HG03342 (cell line): ENCODE results near the gene NAV3.
A peak's percentile ranks its signal among the peaks of the same experiment; 100 is the strongest.
"Not testable (repeated sequence)": the region's sequence is repeated elsewhere in the genome, so short reads cannot be mapped to it uniquely, and the experiment has no call there.

Experiments
- ATAC-seq: cut with Tn5 transposase; IDR thresholded peaks from one replicate; pipeline ENCODE4 v1.9.1; 2021; ENCODE audit warnings: mild to moderate bottlenecking, moderate library complexity; ENCODE audit not compliant: unreplicated experiment

Gene NAV3

DNA sequence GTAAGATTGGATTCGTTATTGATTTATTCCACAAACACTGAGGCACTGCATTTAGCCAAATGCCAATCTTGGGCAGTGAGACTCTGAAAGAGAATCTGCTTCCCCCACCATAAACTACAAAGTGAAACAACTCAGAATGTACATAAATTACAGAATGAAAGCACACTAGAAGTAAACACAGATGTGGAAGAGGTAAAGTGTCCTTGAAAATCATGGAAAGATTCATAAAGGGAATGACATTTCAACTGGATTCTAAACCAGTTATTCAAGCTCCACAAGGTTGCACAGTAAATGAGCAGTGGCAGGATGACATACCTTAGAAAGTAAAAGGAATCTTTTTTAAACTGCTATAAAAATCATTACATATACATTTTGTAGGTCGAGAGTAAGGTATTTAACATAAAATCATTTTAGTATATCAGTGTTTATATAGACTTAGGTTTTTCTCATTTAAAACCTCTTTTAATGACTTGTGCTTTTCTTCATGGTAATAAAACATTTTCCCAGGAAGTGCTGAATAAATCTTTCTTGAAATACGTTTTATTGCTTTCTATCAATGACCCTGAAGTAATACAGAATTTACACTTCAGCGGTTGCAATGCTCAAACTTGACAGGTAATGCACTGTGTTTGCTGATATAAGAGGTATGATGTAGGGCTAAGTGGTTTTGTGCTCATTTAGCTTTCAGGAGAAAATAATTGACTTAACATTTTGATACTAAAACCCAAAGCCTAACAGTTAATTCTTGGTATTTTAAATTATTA lies 270.6 kb downstream of the NAV3 start:
- ATAC-seq, result no peak

DNA sequence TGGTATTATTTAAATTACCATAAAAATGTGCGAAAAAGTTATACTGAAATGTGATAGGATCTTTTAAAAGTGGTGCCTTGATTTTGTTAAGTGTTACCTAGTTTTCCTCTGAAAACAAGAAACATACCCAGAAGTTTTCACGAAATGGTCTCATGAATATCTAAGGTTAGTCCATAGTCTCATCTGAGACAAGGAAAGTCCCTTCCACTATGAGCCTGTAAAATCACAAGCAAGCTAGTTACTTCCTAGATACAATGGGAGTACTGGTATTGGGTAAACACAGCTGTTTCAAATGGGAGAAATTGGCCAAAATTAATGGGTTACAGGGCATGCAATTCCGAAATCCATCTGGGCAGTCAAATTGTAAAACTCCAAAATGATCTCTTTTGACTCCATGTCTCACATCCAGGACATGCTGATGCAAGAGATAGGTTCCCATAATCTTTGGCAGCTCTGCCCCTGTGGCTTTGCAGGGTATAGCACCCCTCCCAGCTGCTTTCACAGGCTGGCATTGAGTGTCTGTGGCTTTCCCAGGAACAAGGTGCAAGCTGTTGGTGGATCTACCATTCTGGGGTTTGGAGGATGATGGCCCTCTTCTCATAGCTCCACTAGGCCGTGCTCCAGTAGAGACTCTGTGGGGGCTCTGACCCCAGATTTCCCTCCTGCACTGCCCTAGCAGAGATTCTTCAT lies 271.4 kb downstream of the NAV3 start:
- ATAC-seq, result no peak

DNA sequence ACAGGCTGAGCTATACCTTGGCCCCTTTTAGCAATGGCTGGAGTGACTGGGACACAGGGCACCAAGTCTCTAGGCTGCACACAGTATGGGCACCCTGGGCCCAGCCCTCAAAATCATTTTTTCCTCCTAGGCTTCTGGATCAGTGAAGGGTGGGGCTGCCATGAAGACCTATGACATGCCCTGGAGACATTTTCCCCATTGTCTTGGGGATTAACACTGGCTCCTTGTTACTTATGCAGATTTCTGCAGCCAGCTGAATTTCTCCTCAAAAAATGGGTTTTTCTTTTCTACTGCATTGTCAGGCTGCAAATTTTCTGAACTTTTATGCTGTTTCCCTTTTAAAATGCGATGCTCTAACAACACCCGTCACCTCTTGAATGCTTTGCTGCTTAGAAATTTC lies 272.1 kb downstream of the NAV3 start:
- not testable (repeated sequence) for ATAC-seq

GRCh38 chr12:78115889-78116288 lies 285.2 kb downstream of the NAV3 start:
- ATAC-seq, result no peak

- ATAC-seq, result no peak
These were observed 287.3 kb downstream of the NAV3 start for GRCh38 chr12:78118036-78118435.

DNA sequence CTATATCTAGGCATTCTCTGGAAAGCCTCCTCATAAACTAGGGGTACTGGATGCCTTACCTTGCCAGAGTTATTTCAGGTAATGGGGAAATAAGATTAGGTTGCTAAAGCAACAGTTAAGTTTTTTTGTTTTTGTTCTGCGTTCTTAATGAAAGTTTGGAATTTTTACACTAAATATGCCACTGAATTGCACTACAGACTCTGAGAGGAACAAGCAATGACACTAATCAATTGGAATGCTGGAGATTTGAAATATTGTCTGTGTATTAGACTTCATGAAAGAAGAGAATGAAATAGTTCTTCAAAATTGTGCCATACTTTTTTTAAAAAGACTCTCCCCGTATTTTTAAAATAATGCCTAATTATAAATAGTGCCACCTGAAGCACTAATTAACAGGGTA lies 287.8 kb downstream of the NAV3 start:
- ATAC-seq, result no peak

- no peak for ATAC-seq
These were observed 288.7 kb downstream of the NAV3 start for GRCh38 chr12:78119351-78119918.

DNA sequence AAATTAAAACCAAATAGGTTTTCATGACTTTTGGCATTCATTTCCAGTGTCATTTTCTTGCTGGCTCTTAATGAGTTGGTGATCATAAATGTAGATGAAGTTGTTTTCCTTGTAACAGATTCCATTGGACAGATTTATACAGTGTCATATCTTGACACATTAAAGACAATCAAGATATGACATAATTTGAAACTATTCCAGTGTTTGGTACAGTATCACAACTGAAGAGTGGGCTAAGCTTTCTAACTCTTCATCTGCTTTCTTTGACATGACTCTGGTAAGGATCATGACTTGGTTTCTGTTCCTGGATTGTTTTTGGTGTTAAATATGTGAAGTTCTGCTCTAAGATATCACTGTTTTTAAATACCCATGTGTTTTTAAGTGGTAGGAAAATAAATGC lies 289.6 kb downstream of the NAV3 start:
- no peak for ATAC-seq

- ATAC-seq, result no peak
These were observed 290.3 kb downstream of the NAV3 start for GRCh38 chr12:78120866-78121560.

DNA sequence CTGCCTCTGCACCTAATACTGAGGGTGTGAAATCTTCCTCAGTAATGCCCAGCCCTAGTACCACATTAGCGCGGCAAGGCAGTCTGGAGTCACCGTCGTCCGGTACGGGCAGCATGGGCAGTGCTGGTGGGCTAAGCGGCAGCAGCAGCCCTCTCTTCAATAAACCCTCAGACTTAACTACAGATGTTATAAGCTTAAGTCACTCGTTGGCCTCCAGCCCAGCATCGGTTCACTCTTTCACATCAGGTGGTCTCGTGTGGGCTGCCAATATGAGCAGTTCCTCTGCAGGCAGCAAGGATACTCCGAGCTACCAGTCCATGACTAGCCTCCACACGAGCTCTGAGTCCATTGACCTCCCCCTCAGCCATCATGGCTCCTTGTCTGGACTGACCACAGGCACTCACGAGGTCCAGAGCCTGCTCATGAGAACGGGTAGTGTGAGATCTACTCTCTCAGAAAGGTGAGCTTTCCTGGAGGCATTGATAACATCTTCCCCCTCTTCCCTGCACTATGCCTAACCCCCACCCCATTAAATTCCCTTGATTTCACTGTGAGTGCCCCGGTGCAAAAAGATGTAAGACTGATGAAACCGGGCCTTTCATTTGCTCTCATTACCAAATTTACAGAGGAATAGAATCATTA lies 291.4 kb downstream of the NAV3 start:
- ATAC-seq, result no peak

DNA sequence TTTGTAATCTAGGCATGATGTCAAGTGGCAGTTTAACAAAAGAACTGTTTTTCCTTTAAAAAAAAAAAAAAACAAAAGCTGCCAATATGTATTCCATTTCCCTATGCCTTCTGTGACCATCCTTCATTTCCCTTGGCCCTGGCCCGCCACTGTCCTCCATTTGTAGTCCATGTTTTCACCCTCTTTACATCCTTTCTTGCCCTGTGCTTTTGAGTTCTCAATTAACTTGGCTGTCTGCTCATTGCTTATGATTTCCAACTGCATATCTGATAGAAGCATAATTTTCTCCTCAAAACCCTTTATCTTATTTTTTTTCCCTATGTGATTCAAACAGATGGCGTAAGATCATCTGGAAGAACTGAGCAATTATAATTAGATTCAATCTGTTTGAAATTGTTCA lies 297.5 kb downstream of the NAV3 start:
- no peak for ATAC-seq

- no peak for ATAC-seq
These were observed 313.0 kb downstream of the NAV3 start for GRCh38 chr12:78143717-78144116.

DNA sequence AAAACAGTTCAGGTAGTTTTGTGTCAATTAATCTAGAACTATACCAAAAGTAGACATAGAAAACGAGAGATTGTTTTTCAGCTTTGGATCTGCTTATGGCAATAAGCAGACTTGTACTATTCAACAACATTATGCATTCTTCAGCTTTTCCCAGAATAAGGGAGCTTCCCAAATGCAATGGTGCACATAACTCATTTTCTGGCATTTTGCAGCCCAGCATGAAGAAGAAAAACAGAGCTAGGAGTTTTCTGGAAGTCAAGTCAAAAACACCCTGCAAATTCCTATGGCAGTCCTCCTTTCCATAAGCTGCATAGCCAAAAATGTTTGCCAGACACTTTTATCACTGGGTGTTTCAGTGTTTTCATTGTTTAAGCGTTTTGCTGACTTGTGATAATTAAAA lies 314.7 kb downstream of the NAV3 start:
- ATAC-seq, result no peak

DNA sequence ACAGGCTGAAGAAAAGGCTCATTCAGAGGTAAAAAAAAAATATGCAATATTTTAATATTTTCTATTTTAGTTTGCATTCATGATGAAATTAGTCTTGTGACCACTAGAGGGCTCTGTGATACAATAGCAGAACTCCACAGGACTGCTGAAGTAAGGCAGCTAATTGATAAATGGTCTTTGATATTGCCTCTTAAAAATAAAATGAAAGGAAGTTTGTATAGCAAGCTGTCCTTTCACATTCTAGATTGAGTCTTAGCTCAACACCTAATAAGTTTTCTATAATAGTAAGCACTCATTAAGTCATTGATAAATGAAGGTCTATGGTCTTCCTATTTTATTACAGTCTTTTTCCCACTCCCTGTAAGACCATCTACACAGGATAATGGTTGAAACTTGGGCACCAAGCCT lies 315.7 kb downstream of the NAV3 start:
- peak; percentile 80 for ATAC-seq

DNA sequence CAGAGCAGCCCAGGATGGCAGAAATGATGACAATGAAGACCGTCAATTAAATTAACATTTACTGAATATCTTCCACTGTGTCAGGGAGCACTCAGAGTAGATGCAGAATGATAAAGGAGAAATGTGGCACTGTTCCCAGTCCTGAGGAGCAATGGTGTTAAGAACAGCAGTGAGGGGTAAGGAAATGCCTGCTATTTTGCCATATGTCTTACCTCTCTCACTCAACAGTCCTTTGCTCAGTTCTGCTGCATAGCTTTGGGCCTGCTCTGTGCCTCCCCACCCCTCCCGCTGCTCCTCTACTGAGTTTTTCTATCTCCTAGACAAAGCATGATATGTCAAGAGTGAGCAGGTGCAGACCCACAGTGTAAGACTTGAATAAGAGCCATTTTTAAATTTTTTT lies 318.8 kb downstream of the NAV3 start:
- ATAC-seq, result no peak

DNA sequence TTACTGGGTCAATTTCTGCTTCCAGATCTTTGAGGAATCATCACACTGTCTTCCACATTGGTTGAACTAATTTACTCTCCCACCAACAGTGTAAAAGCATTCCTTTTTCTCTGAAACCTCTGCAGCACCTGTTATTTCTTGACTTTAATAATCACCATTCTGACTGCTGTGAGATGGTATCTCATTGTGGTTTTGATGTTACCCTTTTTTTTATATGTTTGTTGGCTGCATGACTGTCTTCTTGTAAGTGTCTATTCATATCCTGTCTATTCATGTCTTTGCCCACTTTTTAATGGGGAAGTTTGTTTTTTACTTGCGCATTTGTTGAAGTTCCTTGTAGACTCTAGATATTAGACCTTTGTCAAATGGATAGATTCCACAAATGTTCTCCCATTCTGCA lies 324.9 kb downstream of the NAV3 start:
- ATAC-seq, result no peak

- no peak for ATAC-seq
These were observed 326.1 kb downstream of the NAV3 start for GRCh38 chr12:78156751-78157150.

DNA sequence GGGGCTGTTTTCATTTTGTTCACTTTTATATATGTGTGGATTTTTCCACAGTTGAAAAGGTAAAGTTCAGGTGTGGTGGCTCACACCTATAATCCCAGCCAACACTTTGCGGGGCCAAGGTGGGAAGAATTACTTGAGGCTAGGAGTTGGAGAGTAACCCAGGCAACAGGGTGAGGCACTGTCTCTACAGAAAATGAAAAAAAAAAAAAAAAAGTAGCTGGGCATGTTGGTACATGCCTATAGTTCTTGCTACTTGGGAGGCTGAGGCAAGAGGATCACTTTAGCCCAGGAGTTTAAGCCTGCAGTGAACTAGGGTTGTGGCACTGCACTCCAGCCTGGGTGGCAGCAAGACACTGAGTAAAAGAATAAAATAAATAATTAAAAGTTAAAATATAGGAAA lies 326.5 kb downstream of the NAV3 start:
- no peak for ATAC-seq

GRCh38 chr12:78164154-78164553 lies 333.5 kb downstream of the NAV3 start:
- no peak for ATAC-seq

- ATAC-seq, result no peak
These were observed 336.8 kb downstream of the NAV3 start for GRCh38 chr12:78167510-78167909.

DNA sequence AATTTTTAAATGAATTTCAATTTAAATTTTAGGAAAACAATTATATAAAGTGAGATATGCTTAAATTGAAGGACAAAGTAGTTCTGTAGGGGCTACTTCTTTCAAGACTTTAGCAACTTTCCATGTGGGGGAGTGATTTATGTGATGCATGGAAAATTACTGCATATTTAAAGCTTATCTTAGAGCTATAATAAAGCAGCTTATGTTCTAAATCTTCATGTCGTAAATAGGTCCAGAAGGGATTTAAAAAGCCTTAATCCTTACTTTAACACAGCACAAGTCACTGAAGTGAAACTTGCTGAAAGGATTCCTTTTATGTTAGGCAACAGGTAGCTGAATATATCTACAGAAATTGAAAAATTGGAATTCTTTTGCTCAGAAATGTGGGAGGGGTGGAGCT lies 340.4 kb downstream of the NAV3 start:
- ATAC-seq, result no peak
